Osteocyte (in vitro differentiated cells): ENCODE data around the gene SRSF10. TPM values are rescaled to one million over a fixed set of nuclear protein-coding genes. Genes with fewer than 3 reads are reported as not detected.

Source experiments
- DNase-seq: peaks from one replicate; pipeline ENCODE4 v3.0.0; 2021; ENCODE audit warnings: mixed read lengths; ENCODE audit not compliant: unreplicated experiment; ENCODE audit errors: extremely low spot score
- H3K27ac Mint-ChIP-seq: one replicate; pipeline ENCODE4 v1.8.0; 2021; ENCODE audit warnings: mild to moderate bottlenecking, mixed read lengths; ENCODE audit not compliant: unreplicated experiment
- H3K27me3 Mint-ChIP-seq: one replicate; pipeline ENCODE4 v1.8.0; 2021; ENCODE audit warnings: mixed read lengths; ENCODE audit not compliant: unreplicated experiment
- H3K36me3 Mint-ChIP-seq: one replicate; pipeline ENCODE4 v1.8.0; 2021; ENCODE audit warnings: mixed read lengths; ENCODE audit not compliant: unreplicated experiment
- H3K4me1 Mint-ChIP-seq: one replicate; pipeline ENCODE4 v1.8.0; 2021; ENCODE audit warnings: mixed read lengths; ENCODE audit not compliant: unreplicated experiment
- H3K4me3 Mint-ChIP-seq: one replicate; pipeline ENCODE4 v1.8.0; 2021; ENCODE audit warnings: mild to moderate bottlenecking, moderate library complexity, mixed read lengths; ENCODE audit not compliant: unreplicated experiment
- H3K9me3 Mint-ChIP-seq: one replicate; pipeline ENCODE4 v1.8.0; 2021; ENCODE audit warnings: mixed read lengths; ENCODE audit not compliant: unreplicated experiment
- total RNA-seq: library from RNA; stranded (reverse); gene quantifications from 2 replicates; pipeline ENCODE4 v1.2.1, GENCODE V29; 2021
- TF ChIP-seq, protein P1 (sequence below): fragments of 200-600 bp; sonication (generic); IDR thresholded peaks from 2 replicates; pipeline ENCODE4 v1.5.0; 2021; ENCODE audit warnings: antibody characterized with exemption, mild to moderate bottlenecking, moderate library complexity

SRSF10 gene
- total RNA-seq, 1 donor from 2014 or later: 93.3 TPM

- no peaks in the 10 kb centered on the region for H3K9me3 Mint-ChIP-seq
- no peak overlapping the region for H3K4me3 Mint-ChIP-seq
- TF ChIP-seq, protein P1, sequence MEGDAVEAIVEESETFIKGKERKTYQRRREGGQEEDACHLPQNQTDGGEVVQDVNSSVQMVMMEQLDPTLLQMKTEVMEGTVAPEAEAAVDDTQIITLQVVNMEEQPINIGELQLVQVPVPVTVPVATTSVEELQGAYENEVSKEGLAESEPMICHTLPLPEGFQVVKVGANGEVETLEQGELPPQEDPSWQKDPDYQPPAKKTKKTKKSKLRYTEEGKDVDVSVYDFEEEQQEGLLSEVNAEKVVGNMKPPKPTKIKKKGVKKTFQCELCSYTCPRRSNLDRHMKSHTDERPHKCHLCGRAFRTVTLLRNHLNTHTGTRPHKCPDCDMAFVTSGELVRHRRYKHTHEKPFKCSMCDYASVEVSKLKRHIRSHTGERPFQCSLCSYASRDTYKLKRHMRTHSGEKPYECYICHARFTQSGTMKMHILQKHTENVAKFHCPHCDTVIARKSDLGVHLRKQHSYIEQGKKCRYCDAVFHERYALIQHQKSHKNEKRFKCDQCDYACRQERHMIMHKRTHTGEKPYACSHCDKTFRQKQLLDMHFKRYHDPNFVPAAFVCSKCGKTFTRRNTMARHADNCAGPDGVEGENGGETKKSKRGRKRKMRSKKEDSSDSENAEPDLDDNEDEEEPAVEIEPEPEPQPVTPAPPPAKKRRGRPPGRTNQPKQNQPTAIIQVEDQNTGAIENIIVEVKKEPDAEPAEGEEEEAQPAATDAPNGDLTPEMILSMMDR: no peak
- no peak for DNase-seq
- peaks cover 14% of the 10 kb centered on the region for H3K4me1 Mint-ChIP-seq
- no peaks in the 10 kb centered on the region for H3K36me3 Mint-ChIP-seq
- H3K27ac Mint-ChIP-seq: no peak overlapping the region
- H3K27me3 Mint-ChIP-seq: no peaks in the 10 kb centered on the region
Observed at GRCh38 chr1:23953020-23953419, 27.1 kb downstream of the SRSF10 start.

DNA sequence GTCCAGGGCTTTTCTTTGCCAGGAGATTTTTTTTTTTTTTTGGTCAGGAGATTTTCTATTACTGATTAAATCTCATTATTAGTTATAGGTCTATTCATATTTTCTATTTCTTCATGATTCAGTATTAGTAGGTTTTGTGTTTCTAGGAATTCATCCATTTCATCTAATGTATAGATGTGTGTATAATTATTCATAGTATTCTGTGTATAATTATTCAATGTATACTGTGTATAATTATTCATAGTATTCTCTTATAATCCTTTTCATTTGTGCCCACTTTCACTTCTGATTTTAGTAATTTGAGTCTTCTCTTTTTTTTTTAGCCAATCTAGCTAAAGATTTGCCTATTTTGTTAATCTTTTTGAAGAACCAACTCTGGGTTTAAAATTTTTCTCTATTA lies 32.8 kb downstream of the SRSF10 start:
- peaks cover 32% of the 10 kb centered on the region for H3K27me3 Mint-ChIP-seq
- no peak overlapping the region for H3K4me3 Mint-ChIP-seq

GRCh38 chr1:23936481-23937176 lies 43.5 kb downstream of the SRSF10 start:
- H3K36me3 Mint-ChIP-seq: no peaks in the 10 kb centered on the region
- no peak for DNase-seq
- H3K4me3 Mint-ChIP-seq: no peak overlapping the region
- no peaks in the 10 kb centered on the region for H3K9me3 Mint-ChIP-seq
- peaks cover 25% of the 10 kb centered on the region for H3K27me3 Mint-ChIP-seq
- TF ChIP-seq, protein P1: no peak
- H3K4me1 Mint-ChIP-seq: no peaks in the 10 kb centered on the region
- H3K27ac Mint-ChIP-seq: no peak overlapping the region

More for the DNA sequence above, 32.8 kb downstream of the SRSF10 start:
- H3K27ac Mint-ChIP-seq: no peak overlapping the region
- peaks cover 18% of the 10 kb centered on the region for H3K9me3 Mint-ChIP-seq
- peaks cover 4% of the 10 kb centered on the region for H3K36me3 Mint-ChIP-seq
- no peak for DNase-seq
- peaks cover 6% of the 10 kb centered on the region for H3K4me1 Mint-ChIP-seq
- TF ChIP-seq, protein P1: no peak

- Mint-ChIP-seq H3K27me3 (peaks cover 20% of the 10 kb centered on the region), H3K27ac (no peak overlapping the region), H3K36me3 (no peaks in the 10 kb centered on the region), H3K4me1 (peaks cover 8% of the 10 kb centered on the region), H3K4me3 (no peak overlapping the region), H3K9me3 (no peaks in the 10 kb centered on the region)
- DNase-seq: no peak
- TF ChIP-seq, protein P1: no peak
Observed at GRCh38 chr1:23931491-23931880, 48.6 kb downstream of the SRSF10 start.

DNA sequence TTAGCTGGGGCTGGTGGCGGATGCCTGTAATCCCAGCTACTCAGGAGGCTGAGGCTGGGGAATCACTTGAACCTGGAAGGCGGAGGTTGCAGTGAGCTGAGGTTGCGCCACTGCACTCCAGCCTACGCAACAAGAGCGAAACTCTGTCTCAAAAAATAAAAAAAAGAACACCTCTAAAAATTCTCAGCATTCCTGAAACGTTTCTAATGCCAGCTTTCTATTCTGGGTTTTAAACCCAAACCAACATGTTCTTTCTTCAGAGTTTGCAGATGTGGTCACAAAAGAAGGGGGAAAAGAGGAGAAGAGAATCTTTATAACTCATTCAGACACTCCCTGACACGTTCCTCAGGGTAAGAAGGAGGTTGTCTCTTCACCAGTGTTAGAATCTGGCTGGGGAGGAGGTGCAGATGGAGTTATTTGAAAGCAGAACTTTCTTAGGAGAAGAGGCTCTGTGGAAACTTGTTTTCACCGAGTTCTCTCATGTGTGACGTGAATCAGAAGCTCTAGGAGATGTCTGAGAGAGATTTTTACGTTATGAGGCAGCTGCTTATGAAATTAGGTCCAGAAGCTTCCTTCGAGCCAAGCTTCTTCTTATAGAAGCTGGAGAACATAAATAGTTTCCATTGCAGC lies 49.2 kb downstream of the SRSF10 start:
- Mint-ChIP-seq H3K4me1 (peaks cover 8% of the 10 kb centered on the region), H3K27me3 (peaks cover 20% of the 10 kb centered on the region), H3K9me3 (no peaks in the 10 kb centered on the region), H3K36me3 (no peaks in the 10 kb centered on the region), H3K27ac (no peak overlapping the region), H3K4me3 (no peak overlapping the region)
- TF ChIP-seq, protein P1: no peak
- DNase-seq: no peak
